Duodenal mucosa (tissue), 2 donors: ENCODE results near the gene TMTC2.

Experiments
- H3K27ac ChIP-seq: one replicate; pipeline ENCODE4 v1.7.0; 2013; ENCODE audit warnings: low read depth, low read length
- H3K27me3 ChIP-seq, 2 donors: one replicate each; pipeline ENCODE4 v1.7.0; 2013; ENCODE audit warnings: low read length in 2 of 2, control low read depth in 1 of 2; ENCODE audit not compliant: insufficient read depth in 2 of 2, control insufficient read depth in 1 of 2
- H3K36me3 ChIP-seq, 2 donors: one replicate each; pipeline ENCODE4 v1.7.0; 2013; ENCODE audit warnings: low read length in 2 of 2, control low read depth in 1 of 2; ENCODE audit not compliant: insufficient read depth in 2 of 2, control insufficient read depth in 1 of 2
- H3K4me1 ChIP-seq, 2 donors: one replicate each; pipeline ENCODE4 v1.7.0; 2013; ENCODE audit warnings: low read length in 2 of 2, control low read depth in 1 of 2; ENCODE audit not compliant: insufficient read depth in 2 of 2, control insufficient read depth in 1 of 2
- H3K4me3 ChIP-seq, 2 donors: one replicate each; pipeline ENCODE4 v1.7.0; 2013; ENCODE audit warnings: low read length in 2 of 2, low read depth in 1 of 2
- H3K9ac ChIP-seq, 2 donors: one replicate each; pipeline ENCODE4 v1.7.0; 2013; ENCODE audit warnings: low read length in 2 of 2, low read depth in 1 of 2
- H3K9me3 ChIP-seq, 2 donors: one replicate each; pipeline ENCODE4 v1.7.0; 2013; ENCODE audit warnings: low read length in 2 of 2, control low read depth in 1 of 2; ENCODE audit not compliant: control insufficient read depth in 1 of 2

TMTC2 gene

DNA sequence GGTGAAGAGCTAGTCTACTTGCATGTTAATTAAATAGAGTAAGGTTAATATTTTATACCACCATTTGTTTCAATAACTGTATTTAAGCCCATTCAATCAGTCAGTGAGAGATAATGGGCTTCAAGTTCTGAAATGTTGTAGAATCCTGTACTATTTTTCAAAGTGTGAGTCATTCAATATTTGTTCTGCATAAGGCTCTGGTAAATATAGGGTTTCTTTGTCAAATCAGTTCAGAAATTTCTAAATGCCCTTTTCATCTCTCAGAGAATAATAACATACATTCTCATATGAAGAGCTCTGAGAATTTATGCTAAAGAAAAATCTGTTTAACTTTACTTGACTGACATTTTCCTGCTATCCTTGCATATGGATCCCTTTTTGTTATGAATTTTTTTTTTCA, 493.3 kb downstream of the TMTC2 start:
- Histone ChIP-seq H3K27me3 (no peaks in the 10 kb centered on the region), H3K36me3 (no peaks in the 10 kb centered on the region), H3K9ac (no peak overlapping the region), H3K4me1 (no peaks in the 10 kb centered on the region), H3K4me3 (no peak overlapping the region), H3K9me3 (no peaks in the 10 kb centered on the region), H3K27ac (no peak overlapping the region)

DNA sequence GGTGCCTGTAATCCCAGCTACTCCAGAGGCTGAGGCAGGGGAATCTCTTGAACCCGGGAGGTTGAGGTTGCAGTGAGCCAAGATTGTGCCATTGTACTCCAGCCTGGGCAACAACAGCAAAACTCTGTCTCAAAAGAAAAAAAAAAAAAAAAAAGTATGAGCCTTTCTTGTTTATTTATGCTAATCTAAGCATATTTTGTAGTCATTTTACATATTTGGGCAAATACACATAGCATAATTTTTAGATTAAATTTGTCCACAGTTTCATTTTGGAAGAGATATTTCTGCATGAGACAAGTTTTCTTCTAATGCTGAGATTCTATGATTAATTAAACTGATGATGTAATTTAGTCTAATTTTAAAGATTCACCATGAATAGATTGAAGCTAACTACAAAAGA, 494.4 kb downstream of the TMTC2 start:
- H3K4me3 ChIP-seq: no peak overlapping the region
- no peak overlapping the region for H3K27ac ChIP-seq
- no peaks in the 10 kb centered on the region for H3K4me1 ChIP-seq
- no peaks in the 10 kb centered on the region for H3K36me3 ChIP-seq
- H3K27me3 ChIP-seq: no peaks in the 10 kb centered on the region
- H3K9me3 ChIP-seq: no peaks in the 10 kb centered on the region
- H3K9ac ChIP-seq: no peak overlapping the region

DNA sequence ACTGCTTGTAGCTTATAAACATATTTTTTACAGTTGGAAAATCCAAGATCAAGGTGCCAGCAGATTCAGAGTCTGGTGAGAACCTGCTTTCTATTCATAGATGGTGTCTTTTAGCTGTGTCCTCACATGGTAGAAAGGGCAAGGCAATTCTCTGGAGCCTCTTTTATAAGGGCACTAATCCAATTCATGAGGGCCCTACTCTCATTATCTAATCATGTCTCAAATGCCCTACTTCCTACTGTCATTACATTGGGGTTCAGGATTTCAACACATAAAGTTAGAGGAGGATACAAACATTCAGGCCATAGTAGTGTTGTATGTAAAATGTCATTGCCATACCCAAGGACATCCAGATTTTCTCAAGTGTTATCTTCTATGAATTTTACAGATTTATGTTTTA, 496.4 kb downstream of the TMTC2 start:
- Histone ChIP-seq H3K4me3 (no peak overlapping the region), H3K27ac (no peak overlapping the region), H3K27me3 (no peaks in the 10 kb centered on the region), H3K4me1 (no peaks in the 10 kb centered on the region), H3K9ac (no peak overlapping the region), H3K36me3 (no peaks in the 10 kb centered on the region), H3K9me3 (no peaks in the 10 kb centered on the region)
